NCI-H2227 (cell line): ENCODE data around the gene TLE2.

Source experiments
- DNase-seq: peaks from one replicate; lab custom pipeline; 2025; ENCODE audit not compliant: unreplicated experiment; lab: John Stamatoyannopoulos, UW

TLE2 gene

GRCh38 chr19:2962018-2962670 is 66.9 kb downstream of the TLE2 start:
- DNase-seq, result peak; percentile 89

GRCh38 chr19:2960120-2960519 is 69.0 kb downstream of the TLE2 start:
- no peak for DNase-seq

- no peak for DNase-seq
These were observed 71.9 kb downstream of the TLE2 start for GRCh38 chr19:2957160-2957559.

- DNase-seq, result peak; percentile 13
These were observed 76.1 kb downstream of the TLE2 start for GRCh38 chr19:2952953-2953481.

- DNase-seq, result peak; percentile 98
These were observed 78.6 kb downstream of the TLE2 start for GRCh38 chr19:2950286-2951124.

- DNase-seq, result peak; percentile 39
These were observed 79.2 kb downstream of the TLE2 start for GRCh38 chr19:2949939-2950285.
